ENCODE measurements around the gene CDYL2.

GRCh38 chr16:80741724-80742123 is 62.7 kb downstream of the CDYL2 start:
- TF ChIP-seq CTCF (conservative IDR thresholded peaks at IDR 0.05) = no peak
- no peak for TF ChIP-seq ZFX (IDR thresholded peaks at IDR 0.05)

All from C4-2B (cell line).